ENCODE results near the gene ESPN. TPM values are rescaled to one million over a fixed set of nuclear protein-coding genes. Genes with fewer than 3 reads are reported as not detected.
A peak's percentile ranks its signal among the peaks of the same experiment; 100 is the strongest.

ESPN gene
- total RNA-seq, 4 donors from 2014 or later: 40.2 to 368 (median 157) TPM

DNA sequence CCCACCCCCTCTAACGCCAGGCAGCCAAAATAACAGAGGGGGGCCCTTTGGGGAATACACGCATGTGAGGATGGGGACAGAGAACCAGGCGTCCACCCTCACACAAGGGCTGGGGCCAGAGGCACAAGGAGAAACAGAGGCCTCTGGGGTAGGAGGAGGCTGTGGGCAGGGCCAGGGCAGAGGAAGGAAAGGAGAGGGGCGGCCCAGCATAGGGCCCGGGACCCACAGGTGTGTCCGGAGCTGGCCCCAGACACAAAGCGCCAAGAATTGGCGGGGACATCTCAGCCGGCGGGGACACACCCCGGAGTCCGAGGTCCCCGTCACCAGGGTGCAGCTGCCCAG, 60.2 kb downstream of the ESPN start:
- Histone ChIP-seq H3K4me3 (peak overlapping the region in 3 of 4 donors; percentile 21 to 57 (median 44)), H3K27me3 (peaks cover 19% of the 10 kb centered on the region), H3K9me3 (no peaks in the 10 kb centered on the region), H3K36me3 (no peaks in the 10 kb centered on the region), H3K4me1 (peaks cover 0 to 46% (median 41%) of the 10 kb centered on the region in 4 donors), H3K27ac (peak overlapping the region in 2 of 4 donors; percentile 11 to 44)
- WGBS, 2 donors (ENCODE audit: low coverage in 1 of 2): 17 to 50% methylated on average over 2 to 11 of the region's 13 CpGs
- TF ChIP-seq POLR2A (IDR thresholded peaks at IDR 0.05) (no peak), EP300 (IDR thresholded peaks at IDR 0.05; ENCODE audit: low read depth) (no peak), POLR2AphosphoS5 (IDR thresholded peaks at IDR 0.05) (no peak)
- TF ChIP-seq, protein P1, sequence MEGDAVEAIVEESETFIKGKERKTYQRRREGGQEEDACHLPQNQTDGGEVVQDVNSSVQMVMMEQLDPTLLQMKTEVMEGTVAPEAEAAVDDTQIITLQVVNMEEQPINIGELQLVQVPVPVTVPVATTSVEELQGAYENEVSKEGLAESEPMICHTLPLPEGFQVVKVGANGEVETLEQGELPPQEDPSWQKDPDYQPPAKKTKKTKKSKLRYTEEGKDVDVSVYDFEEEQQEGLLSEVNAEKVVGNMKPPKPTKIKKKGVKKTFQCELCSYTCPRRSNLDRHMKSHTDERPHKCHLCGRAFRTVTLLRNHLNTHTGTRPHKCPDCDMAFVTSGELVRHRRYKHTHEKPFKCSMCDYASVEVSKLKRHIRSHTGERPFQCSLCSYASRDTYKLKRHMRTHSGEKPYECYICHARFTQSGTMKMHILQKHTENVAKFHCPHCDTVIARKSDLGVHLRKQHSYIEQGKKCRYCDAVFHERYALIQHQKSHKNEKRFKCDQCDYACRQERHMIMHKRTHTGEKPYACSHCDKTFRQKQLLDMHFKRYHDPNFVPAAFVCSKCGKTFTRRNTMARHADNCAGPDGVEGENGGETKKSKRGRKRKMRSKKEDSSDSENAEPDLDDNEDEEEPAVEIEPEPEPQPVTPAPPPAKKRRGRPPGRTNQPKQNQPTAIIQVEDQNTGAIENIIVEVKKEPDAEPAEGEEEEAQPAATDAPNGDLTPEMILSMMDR (IDR thresholded peaks at IDR 0.05): no peak
- DNase-seq: no peak
- in situ Hi-C loops (cut with MboI; ENCODE audit: low pct_ligation_motif_present in 1 of 4, low pct_unique_long_range_greater_than_20kb in 1 of 4, low sequenced_read_pairs in 3 of 4): loop anchor here (10.0 to 25.0 kb wide), 2 partner anchors 153 to 160 kb away; no protein-coding TSS in a partner anchor
- intact Hi-C loops (cut with DNase I; ENCODE audit: low total_unique reads): loop anchor here (2.0 kb wide), 1 partner anchor 162 kb away; no protein-coding TSS in a partner anchor

GRCh38 chr1:6485168-6486101, 60.9 kb downstream of the ESPN start:
- peaks cover 0 to 53% (median 46%) of the 10 kb centered on the region in 4 donors for H3K4me1 ChIP-seq
- no peaks in the 10 kb centered on the region for H3K36me3 ChIP-seq
- H3K27me3 ChIP-seq: peaks cover 19% of the 10 kb centered on the region
- in situ Hi-C loops (cut with MboI; ENCODE audit: low pct_ligation_motif_present in 1 of 4, low pct_unique_long_range_greater_than_20kb in 1 of 4, low sequenced_read_pairs in 3 of 4) (loop anchor here (10.0 to 25.0 kb wide), 2 partner anchors 152 to 159 kb away; no protein-coding TSS in a partner anchor), intact Hi-C loops (cut with DNase I; ENCODE audit: low total_unique reads) (loop anchor here (2.0 kb wide), 1 partner anchor 161 kb away; no protein-coding TSS in a partner anchor)
- TF ChIP-seq EP300 (IDR thresholded peaks at IDR 0.05; ENCODE audit: low read depth) (no peak), POLR2AphosphoS5 (IDR thresholded peaks at IDR 0.05) (no peak), POLR2A (IDR thresholded peaks at IDR 0.05) (no peak)
- TF ChIP-seq, protein P1 (IDR thresholded peaks at IDR 0.05): no peak
- DNase-seq: no peak
- H3K27ac ChIP-seq: peak overlapping the region in 2 of 4 donors; percentile 11 to 44
- peak overlapping the region in 3 of 4 donors; percentile 21 to 57 (median 44) for H3K4me3 ChIP-seq
- 1% methylated on average over 27 of the region's 80 CpGs; no CpG with 5 or more reads in 1 of the 2 donors for WGBS, 2 donors (ENCODE audit: low coverage in 1 of 2)
- no peaks in the 10 kb centered on the region for H3K9me3 ChIP-seq

- Histone ChIP-seq H3K4me3 (no peak overlapping the region), H3K36me3 (no peaks in the 10 kb centered on the region), H3K27me3 (peaks cover 19% of the 10 kb centered on the region), H3K9me3 (no peaks in the 10 kb centered on the region), H3K27ac (no peak overlapping the region), H3K4me1 (peaks cover 6 to 62% (median 50%) of the 10 kb centered on the region in 4 donors)
- peak; percentile 92 for DNase-seq
- no peak for TF ChIP-seq POLR2A (IDR thresholded peaks at IDR 0.05)
- no peak for TF ChIP-seq POLR2AphosphoS5 (IDR thresholded peaks at IDR 0.05)
- TF ChIP-seq, protein P1 (IDR thresholded peaks at IDR 0.05): peak; percentile 83 to 91 (median 89)
- TF ChIP-seq EP300 (IDR thresholded peaks at IDR 0.05; ENCODE audit: low read depth): no peak
- in situ Hi-C loops (cut with MboI; ENCODE audit: low pct_ligation_motif_present in 1 of 4, low pct_unique_long_range_greater_than_20kb in 1 of 4, low sequenced_read_pairs in 3 of 4) (loop anchor here (10.0 to 25.0 kb wide), 2 partner anchors 151 to 158 kb away; no protein-coding TSS in a partner anchor), intact Hi-C loops (cut with DNase I; ENCODE audit: low total_unique reads) (no loop called here)
- 4% methylated on average over 14 of the region's 15 CpGs; no CpG with 5 or more reads in 1 of the 2 donors for WGBS, 2 donors (ENCODE audit: low coverage in 1 of 2)
Measured at GRCh38 chr1:6486433-6487011, 61.9 kb downstream of the ESPN start.

Data from transverse colon (tissue), 4 donors.